Measurements from ENCODE around the gene CHD2. TPM values are rescaled to one million over a fixed set of nuclear protein-coding genes. Genes with fewer than 3 reads are reported as not detected.

CHD2 gene
- total RNA-seq, 2 experiments from 2014 or later: 129 to 148 TPM

DNA sequence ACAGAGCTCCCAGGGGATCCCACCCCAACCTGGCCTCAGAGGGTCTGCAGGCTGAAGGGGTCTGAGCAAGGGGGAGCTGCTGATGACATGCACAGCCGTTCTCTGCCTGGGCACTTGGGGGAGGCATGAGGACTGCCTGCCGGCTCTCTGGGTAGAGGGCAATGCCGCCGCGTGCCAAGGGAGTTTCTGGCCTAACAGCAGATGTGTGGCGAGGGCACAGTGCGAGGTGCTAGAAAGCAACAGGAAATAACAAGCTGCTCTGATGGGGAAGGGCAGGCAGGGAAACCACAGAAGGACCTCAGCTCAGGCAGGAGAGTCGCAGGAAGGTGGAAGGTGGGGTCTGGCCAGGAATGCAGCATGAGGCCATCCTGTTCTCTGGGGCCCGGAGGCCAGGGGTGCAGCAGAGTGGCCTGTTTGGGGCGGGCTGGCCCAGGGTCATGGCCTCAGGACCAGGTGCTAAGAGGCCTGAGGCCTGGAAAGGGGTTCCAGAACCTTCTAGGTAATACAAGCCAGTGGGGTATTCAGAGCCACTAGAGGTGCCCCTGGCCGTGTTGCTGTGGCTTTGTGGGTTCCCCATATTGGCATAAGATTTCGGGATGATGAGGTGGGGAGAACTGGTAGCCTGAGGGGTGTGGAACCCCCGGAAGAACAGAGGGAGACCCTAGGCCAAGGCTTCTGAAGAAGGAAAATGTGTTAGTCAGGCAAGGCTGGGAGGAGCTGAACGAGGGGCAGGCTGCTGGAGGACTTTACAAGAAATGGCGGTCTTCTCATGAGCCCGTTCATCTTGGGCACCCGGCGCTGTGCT lies 147.7 kb downstream of the CHD2 start:
- Mint-ChIP-seq H3K9me3 (peaks cover 7% of the 10 kb centered on the region), H3K27ac (peak overlapping the region; percentile 65), H3K27me3 (no peaks in the 10 kb centered on the region), H3K36me3 (ENCODE audit: low read depth) (no peaks in the 10 kb centered on the region), H3K4me1 (peaks cover 22% of the 10 kb centered on the region), H3K4me3 (no peak overlapping the region)
- peak; percentile 48 for DNase-seq
- POLR2A ChIA-PET: no interaction called here
- CTCF ChIA-PET: interaction anchor here (0.9 to 1.8 kb wide), 3 partner anchors 10 to 251 kb away, joined by 3 to 6 read pairs (median 5); no protein-coding TSS in a partner anchor

DNA sequence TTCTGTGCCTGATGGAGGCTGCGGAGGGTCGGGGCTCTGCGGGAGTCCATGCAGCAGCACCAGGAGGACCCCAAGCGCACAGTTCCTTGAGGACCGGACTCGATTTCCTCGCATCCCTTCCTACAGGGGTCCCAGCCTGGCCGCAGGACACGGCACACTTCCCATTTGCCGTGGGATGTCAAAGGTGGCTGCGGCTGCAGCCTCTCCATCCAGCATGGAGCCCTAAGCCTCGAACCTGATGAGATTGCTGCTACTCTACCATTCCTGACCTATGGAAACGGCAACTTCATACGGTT lies 148.2 kb downstream of the CHD2 start:
- Mint-ChIP-seq H3K4me3 (no peak overlapping the region), H3K27ac (no peak overlapping the region), H3K9me3 (peaks cover 7% of the 10 kb centered on the region), H3K27me3 (no peaks in the 10 kb centered on the region), H3K4me1 (peaks cover 22% of the 10 kb centered on the region), H3K36me3 (ENCODE audit: low read depth) (no peaks in the 10 kb centered on the region)
- DNase-seq: no peak
- ChIA-PET POLR2A (no interaction called here), CTCF (interaction anchor here (1.6 kb wide), 1 partner anchor 11 kb away, joined by 6 read pairs; no protein-coding TSS in a partner anchor)

DNA sequence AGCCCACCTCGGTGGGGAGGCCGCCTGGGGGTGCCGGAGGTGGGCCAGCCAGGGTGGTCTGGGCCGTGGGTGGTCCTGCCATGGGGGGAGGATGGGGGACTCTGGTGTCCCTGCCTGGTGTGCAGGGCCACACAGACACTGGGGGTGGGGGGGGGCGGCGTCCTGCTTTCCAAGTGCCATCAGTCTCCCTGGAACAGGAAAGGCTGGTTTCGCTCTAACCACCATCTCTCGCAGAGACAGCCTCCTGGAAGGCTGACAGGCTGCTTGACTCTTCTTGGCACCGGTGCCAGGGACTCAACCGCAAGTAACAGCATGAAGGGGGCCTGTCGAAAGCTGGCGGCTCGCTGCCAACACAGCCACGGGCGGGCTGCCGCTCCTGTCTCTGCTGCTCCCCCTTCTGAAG lies 148.6 kb downstream of the CHD2 start:
- ChIA-PET CTCF (no interaction called here), POLR2A (no interaction called here)
- H3K4me1 Mint-ChIP-seq: peaks cover 22% of the 10 kb centered on the region
- no peak for DNase-seq
- H3K36me3 Mint-ChIP-seq (ENCODE audit: low read depth): no peaks in the 10 kb centered on the region
- no peak overlapping the region for H3K4me3 Mint-ChIP-seq
- no peak overlapping the region for H3K27ac Mint-ChIP-seq
- H3K27me3 Mint-ChIP-seq: no peaks in the 10 kb centered on the region
- peaks cover 7% of the 10 kb centered on the region for H3K9me3 Mint-ChIP-seq

DNA sequence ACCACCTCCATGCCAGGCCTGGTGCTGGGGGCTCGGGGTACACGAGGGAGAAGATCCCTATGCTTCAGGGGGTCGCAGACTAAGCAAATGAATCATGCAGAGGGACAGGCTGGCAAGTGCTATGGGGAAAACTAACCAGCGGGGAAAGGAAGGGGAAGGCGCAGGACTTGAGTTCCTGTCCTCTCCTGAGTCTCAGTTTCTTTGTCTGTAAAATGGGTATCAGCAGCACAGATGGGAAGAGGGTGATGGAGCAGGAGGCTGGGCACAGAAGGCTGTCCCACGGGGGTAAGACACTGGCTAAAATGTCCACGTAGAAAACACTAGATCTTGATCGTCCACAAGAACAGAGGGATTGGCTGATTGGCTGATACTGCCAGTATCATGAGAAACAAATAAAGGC lies 149.1 kb downstream of the CHD2 start:
- no peak overlapping the region for H3K4me3 Mint-ChIP-seq

GRCh38 chr15:93049914-93050578 lies 149.9 kb downstream of the CHD2 start:
- H3K4me3 Mint-ChIP-seq: no peak overlapping the region
- no peak overlapping the region for H3K27ac Mint-ChIP-seq
- POLR2A ChIA-PET: no interaction called here
- CTCF ChIA-PET: interaction anchor here (1.0 kb wide), 1 partner anchor 20 kb away, joined by 4 read pairs; no protein-coding TSS in a partner anchor
- DNase-seq: no peak
- no peaks in the 10 kb centered on the region for H3K36me3 Mint-ChIP-seq (ENCODE audit: low read depth)
- H3K27me3 Mint-ChIP-seq: no peaks in the 10 kb centered on the region
- peaks cover 22% of the 10 kb centered on the region for H3K4me1 Mint-ChIP-seq
- peaks cover 7% of the 10 kb centered on the region for H3K9me3 Mint-ChIP-seq

More for the DNA sequence above, 149.1 kb downstream of the CHD2 start:
- DNase-seq: no peak
- peaks cover 7% of the 10 kb centered on the region for H3K9me3 Mint-ChIP-seq
- H3K27ac Mint-ChIP-seq: no peak overlapping the region
- peaks cover 22% of the 10 kb centered on the region for H3K4me1 Mint-ChIP-seq
- H3K27me3 Mint-ChIP-seq: no peaks in the 10 kb centered on the region
- ChIA-PET CTCF (no interaction called here), POLR2A (no interaction called here)
- H3K36me3 Mint-ChIP-seq (ENCODE audit: low read depth): no peaks in the 10 kb centered on the region

DNA sequence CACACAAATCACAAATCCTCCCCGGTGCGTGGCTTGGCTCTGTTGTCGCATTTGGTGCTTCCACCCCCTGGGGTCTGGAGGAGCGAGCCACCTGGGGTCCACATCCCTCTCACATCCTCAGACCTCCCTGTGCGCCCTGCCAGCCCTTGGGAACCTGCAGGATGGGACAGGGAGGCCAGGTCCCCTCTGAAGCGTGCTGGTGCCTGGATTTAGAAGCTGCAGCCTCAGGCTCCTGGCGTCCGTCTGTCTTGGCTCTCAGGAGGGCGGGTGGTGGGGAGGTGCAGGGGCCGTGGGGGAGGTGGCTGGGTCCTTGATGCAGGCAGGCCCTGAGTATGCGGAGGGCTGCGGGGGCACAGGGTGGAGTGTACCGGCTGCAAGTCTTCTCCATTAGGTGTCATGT lies 150.5 kb downstream of the CHD2 start:
- ChIA-PET CTCF (interaction anchor here (1.0 to 1.4 kb wide), 2 partner anchors 20 to 22 kb away, joined by 3 to 4 read pairs; no protein-coding TSS in a partner anchor), POLR2A (no interaction called here)
- Mint-ChIP-seq H3K27me3 (no peaks in the 10 kb centered on the region), H3K4me3 (no peak overlapping the region), H3K4me1 (peaks cover 22% of the 10 kb centered on the region), H3K36me3 (ENCODE audit: low read depth) (no peaks in the 10 kb centered on the region), H3K27ac (peak overlapping the region; percentile 74), H3K9me3 (peaks cover 7% of the 10 kb centered on the region)
- DNase-seq: no peak

DNA sequence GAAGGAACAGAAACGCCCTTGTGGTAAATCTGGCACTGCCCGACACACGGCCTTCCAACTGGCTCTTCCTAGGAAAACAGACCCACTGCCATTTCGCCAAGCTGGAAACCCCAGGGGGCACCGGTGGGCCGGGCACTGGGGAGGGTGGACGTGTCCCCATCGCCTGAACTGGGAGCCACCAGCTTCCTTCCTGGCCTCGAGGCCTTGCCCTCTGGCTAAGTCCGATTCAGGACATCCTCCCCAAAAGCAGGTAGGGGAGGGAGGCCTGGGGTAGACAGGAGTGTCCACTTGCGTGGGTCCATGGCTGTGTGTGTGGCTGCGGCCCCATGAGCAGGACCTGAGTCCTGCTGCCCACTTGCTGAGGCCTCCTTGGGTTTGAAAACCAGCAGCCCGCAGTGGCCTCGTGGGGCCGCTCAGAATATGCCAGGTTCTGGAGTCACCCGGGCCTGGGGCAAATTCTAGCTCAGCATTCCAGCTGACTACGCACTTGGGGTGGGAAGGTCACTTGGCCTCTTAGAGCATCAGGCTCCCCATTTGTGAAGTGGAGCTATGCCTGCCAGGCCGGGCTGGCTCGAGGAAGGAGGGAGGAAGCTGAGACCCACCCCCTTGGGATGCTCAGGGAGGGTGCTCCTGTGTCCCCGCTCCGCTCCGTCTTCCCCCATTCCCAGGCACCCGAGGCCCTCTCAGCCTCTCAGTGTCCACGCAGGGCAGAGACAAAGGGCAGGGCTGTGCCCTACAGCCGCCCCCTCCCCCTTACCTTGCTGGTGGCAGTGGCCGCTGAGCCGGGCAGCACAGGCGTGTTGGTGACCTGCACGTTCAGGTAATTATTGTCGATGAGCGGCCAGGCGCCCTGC lies 151.3 kb downstream of the CHD2 start:
- CTCF ChIA-PET: interaction anchor here (1.4 kb wide), 2 partner anchors 20 to 22 kb away, joined by 3 to 4 read pairs; no protein-coding TSS in a partner anchor
- H3K4me1 Mint-ChIP-seq: peaks cover 21% of the 10 kb centered on the region
- no peak for DNase-seq
- no peak overlapping the region for H3K27ac Mint-ChIP-seq
- no peaks in the 10 kb centered on the region for H3K27me3 Mint-ChIP-seq
- peaks cover 1% of the 10 kb centered on the region for H3K9me3 Mint-ChIP-seq
- H3K36me3 Mint-ChIP-seq (ENCODE audit: low read depth): no peaks in the 10 kb centered on the region
- no peak overlapping the region for H3K4me3 Mint-ChIP-seq
- POLR2A ChIA-PET: no interaction called here

GRCh38 chr15:93052090-93052879 lies 152.2 kb downstream of the CHD2 start:
- Mint-ChIP-seq H3K4me3 (no peak overlapping the region), H3K9me3 (no peaks in the 10 kb centered on the region), H3K4me1 (peaks cover 18% of the 10 kb centered on the region), H3K27ac (no peak overlapping the region), H3K27me3 (no peaks in the 10 kb centered on the region), H3K36me3 (ENCODE audit: low read depth) (no peaks in the 10 kb centered on the region)
- CTCF ChIA-PET: interaction anchor here (1.4 kb wide), 2 partner anchors 20 to 23 kb away, joined by 3 to 4 read pairs; no protein-coding TSS in a partner anchor
- no peak for DNase-seq
- POLR2A ChIA-PET: no interaction called here

DNA sequence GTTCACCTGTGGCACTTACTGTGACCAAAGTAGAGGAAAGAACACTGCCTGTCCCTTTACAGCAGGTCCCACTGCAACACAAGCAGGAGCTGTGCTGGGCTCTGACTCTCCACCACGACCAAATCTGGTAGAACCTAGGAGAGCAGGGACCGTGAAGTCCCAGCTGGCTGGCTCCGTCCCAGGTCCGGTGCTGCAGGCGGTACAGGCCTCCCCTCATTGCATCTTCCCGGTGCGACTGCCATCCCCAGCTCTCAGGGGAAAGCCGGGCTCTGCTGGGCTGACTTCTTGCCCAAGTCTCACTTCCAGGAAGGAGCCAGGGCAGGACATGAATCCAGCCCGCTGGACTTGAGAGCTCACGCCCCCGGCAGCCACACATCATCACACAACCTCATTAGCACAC lies 155.1 kb downstream of the CHD2 start:
- Mint-ChIP-seq H3K4me3 (no peak overlapping the region), H3K36me3 (ENCODE audit: low read depth) (no peaks in the 10 kb centered on the region), H3K27me3 (no peaks in the 10 kb centered on the region), H3K27ac (no peak overlapping the region), H3K4me1 (no peaks in the 10 kb centered on the region), H3K9me3 (no peaks in the 10 kb centered on the region)
- ChIA-PET CTCF (interaction anchor here (1.2 to 2.0 kb wide), 2 partner anchors 18 to 1065 kb away, joined by 3 to 4 read pairs; no protein-coding TSS in a partner anchor), POLR2A (no interaction called here)
- no peak for DNase-seq

DNA sequence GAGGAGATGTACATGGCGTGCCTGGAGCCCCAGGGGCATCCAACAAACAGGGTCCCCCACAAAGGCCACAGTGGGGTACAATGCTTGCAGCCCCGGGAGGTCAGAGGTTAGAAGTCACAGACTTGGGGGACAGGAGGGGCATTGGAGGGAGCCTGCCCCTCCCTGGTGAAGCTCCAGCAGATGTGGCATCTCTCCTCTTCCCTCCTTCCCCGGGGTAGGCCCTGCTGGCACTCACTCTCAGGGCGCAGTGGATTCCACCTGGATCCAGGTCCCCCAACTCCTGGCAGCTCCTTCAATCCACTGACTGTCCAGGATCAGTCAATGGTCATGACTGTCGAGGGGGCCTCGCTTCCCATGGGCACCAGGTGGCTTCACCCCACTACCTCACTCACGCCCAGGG lies 156.7 kb downstream of the CHD2 start:
- no peak overlapping the region for H3K4me3 Mint-ChIP-seq
- CTCF ChIA-PET: interaction anchor here (2.0 kb wide), 1 partner anchor 20 kb away, joined by 4 read pairs; no protein-coding TSS in a partner anchor
- POLR2A ChIA-PET: no interaction called here
- H3K9me3 Mint-ChIP-seq: no peaks in the 10 kb centered on the region
- no peak for DNase-seq
- no peak overlapping the region for H3K27ac Mint-ChIP-seq
- no peaks in the 10 kb centered on the region for H3K36me3 Mint-ChIP-seq (ENCODE audit: low read depth)
- no peaks in the 10 kb centered on the region for H3K27me3 Mint-ChIP-seq
- H3K4me1 Mint-ChIP-seq: no peaks in the 10 kb centered on the region

- H3K4me3 Mint-ChIP-seq: no peak overlapping the region
- H3K4me1 Mint-ChIP-seq: peaks cover 2% of the 10 kb centered on the region
- H3K27ac Mint-ChIP-seq: no peak overlapping the region
- peaks cover 2% of the 10 kb centered on the region for H3K27me3 Mint-ChIP-seq
- CTCF ChIA-PET: interaction anchor here (1.5 kb wide), 1 partner anchor 19 kb away, joined by 3 read pairs; no protein-coding TSS in a partner anchor
- POLR2A ChIA-PET: no interaction called here
- H3K9me3 Mint-ChIP-seq: no peaks in the 10 kb centered on the region
- DNase-seq: no peak
- H3K36me3 Mint-ChIP-seq (ENCODE audit: low read depth): no peaks in the 10 kb centered on the region
Observed at GRCh38 chr15:93057618-93058017, 157.5 kb downstream of the CHD2 start.

- H3K4me1 Mint-ChIP-seq: peaks cover 2% of the 10 kb centered on the region
- CTCF ChIA-PET: interaction anchor here (1.1 to 1.5 kb wide), 2 partner anchors 19 to 1062 kb away, joined by 3 read pairs; no protein-coding TSS in a partner anchor
- H3K27me3 Mint-ChIP-seq: peaks cover 4% of the 10 kb centered on the region
- no peak overlapping the region for H3K27ac Mint-ChIP-seq
- no peaks in the 10 kb centered on the region for H3K9me3 Mint-ChIP-seq
- H3K4me3 Mint-ChIP-seq: no peak overlapping the region
- no peak for DNase-seq
- no peaks in the 10 kb centered on the region for H3K36me3 Mint-ChIP-seq (ENCODE audit: low read depth)
- POLR2A ChIA-PET: no interaction called here
Observed at GRCh38 chr15:93058128-93058527, 158.0 kb downstream of the CHD2 start.

Measured in activated CD4-positive, alpha-beta T cell treated with anti-CD3 and anti-CD28 coated beads, Interleukin-2, amount 10 ng/mL, durations not matched to agents 7 days and 5 days (primary cell).